ENCODE measurements around the gene ADAM22.

GRCh38 chr7:88200261-88200660, 266.2 kb downstream of the ADAM22 start:
- TF ChIP-seq HOXA7 (CRISPR knock-in tag; IDR thresholded peaks at IDR 0.05) (no peak), CTCF (IDR thresholded peaks at IDR 0.05) (no peak), ZFP36 (IDR thresholded peaks at IDR 0.05; ENCODE audit: borderline replicate concordance, partially characterized antibody) (no peak), KDM1A (IDR thresholded peaks at IDR 0.05; ENCODE audit: low read depth) (no peak), RAD21 (conservative IDR thresholded peaks at IDR 0.05 in 1 of 2, IDR thresholded peaks at IDR 0.05 in 1 of 2) (no peak), MYC (IDR thresholded peaks at IDR 0.05; ENCODE audit: borderline replicate concordance, low read length) (no peak), EP300 (IDR thresholded peaks at IDR 0.05) (no peak), JUN (IDR thresholded peaks at IDR 0.05) (no peak), MAX (IDR thresholded peaks at IDR 0.05) (no peak), MAZ (IDR thresholded peaks at IDR 0.05; ENCODE audit: borderline replicate concordance, low read depth, low read length) (no peak), POLR2A (IDR thresholded peaks at IDR 0.05; ENCODE audit: low read length) (no peak), ELK1 (IDR thresholded peaks at IDR 0.05; ENCODE audit: low read depth, low read length) (no peak), ATOH8 (CRISPR knock-in tag; IDR thresholded peaks at IDR 0.05; ENCODE audit: low read depth) (no peak), BHLHE40 (IDR thresholded peaks at IDR 0.05; ENCODE audit: low read depth, low read length) (no peak)

Measured in A549 (cell line).